Astrocyte (in vitro differentiated cells and primary cell): ENCODE data around the gene MYOZ2.

Source experiments
- EZH2 ChIP-seq: IDR thresholded peaks from 2 replicates; pipeline ENCODE4 v1.6.1; 2012; ENCODE audit warnings: mild to moderate bottlenecking, low read length, inconsistent platforms; ENCODE audit not compliant: insufficient read depth
- TF ChIP-seq, protein P1 (sequence below): IDR thresholded peaks from 2 replicates; pipeline ENCODE4 v1.5.1; 2011; ENCODE audit warnings: low read depth, mild to moderate bottlenecking, inconsistent platforms, low read length, moderate library complexity; ENCODE audit not compliant: insufficient read depth

DNA sequence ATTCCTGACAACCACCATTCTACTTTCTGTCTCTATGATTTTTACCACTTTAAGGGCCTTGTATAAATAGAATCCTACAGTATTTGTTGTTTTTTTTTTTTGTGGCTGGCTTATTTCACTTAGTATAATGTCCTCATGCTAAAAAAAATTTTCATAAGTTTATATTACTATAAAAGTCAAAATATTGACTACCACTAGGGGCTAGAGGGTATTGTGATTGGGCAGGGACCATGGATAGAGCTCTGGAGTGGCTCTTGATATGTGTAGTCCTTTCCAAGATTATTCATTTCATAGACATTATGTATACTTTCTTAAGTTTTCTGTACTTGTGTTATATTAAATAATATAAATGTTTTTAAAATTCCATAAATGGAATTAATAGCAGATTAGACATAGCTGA is 34.6 kb downstream of the MYOZ2 start:
- TF ChIP-seq EZH2 = no peak
- TF ChIP-seq, protein P1, sequence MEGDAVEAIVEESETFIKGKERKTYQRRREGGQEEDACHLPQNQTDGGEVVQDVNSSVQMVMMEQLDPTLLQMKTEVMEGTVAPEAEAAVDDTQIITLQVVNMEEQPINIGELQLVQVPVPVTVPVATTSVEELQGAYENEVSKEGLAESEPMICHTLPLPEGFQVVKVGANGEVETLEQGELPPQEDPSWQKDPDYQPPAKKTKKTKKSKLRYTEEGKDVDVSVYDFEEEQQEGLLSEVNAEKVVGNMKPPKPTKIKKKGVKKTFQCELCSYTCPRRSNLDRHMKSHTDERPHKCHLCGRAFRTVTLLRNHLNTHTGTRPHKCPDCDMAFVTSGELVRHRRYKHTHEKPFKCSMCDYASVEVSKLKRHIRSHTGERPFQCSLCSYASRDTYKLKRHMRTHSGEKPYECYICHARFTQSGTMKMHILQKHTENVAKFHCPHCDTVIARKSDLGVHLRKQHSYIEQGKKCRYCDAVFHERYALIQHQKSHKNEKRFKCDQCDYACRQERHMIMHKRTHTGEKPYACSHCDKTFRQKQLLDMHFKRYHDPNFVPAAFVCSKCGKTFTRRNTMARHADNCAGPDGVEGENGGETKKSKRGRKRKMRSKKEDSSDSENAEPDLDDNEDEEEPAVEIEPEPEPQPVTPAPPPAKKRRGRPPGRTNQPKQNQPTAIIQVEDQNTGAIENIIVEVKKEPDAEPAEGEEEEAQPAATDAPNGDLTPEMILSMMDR = no peak
